ENCODE data around the gene EPN2.

Gene EPN2

DNA sequence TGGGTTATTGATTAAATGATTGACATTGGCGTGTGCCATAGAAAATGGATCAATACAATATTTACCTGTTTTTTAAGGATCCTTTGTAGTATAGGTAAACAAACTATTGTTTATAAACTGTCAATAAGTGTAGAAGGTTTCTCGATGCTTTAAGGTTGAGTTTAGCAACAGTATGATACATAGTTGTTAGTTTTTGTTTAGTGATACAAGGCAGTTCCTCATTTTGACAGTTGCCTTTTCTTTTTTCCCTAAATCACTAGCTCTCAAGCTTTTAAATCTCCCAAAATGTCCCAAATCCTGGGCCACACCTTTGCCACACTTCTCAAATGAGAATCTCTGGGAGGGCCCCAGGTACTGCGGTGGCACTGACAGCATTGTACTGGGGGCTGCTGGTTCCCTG, 57.3 kb downstream of the EPN2 start:
- DNase-seq (ENCODE audit: low read depth) = no peak

GRCh38 chr17:19295473-19296135, 58.4 kb downstream of the EPN2 start:
- no peak for DNase-seq (ENCODE audit: low read depth)

GRCh38 chr17:19296786-19297778, 59.9 kb downstream of the EPN2 start:
- no peak for DNase-seq (ENCODE audit: low read depth)

DNA sequence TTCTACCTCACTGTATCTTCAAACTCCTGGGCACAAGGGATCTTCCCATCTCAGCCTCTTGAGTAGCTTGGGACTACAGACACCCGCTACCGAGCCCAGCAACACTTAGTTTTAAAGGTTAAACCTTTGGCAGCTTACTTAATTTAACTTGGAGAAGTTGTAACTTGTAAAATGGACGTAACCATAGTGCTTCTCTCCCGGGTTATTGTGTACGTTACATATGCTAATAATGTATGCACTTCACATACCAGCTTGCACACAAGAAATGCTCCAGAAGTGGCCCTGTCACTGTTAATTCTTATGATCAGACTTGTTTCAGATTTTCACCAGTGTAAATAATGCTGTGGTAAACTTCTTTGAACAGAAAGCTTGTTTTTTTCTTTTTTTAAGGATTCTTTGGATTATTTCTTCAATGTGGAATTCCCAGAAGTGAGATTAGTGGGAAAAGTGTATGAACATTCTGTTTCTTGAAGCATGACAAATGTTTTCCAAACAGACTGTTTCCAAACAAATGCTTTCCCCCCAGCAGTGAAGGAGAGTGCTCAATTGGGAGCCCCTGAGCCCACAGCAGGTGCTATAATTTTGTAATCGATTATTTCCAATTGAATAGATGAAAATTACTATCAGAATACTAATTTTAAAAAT, 61.5 kb downstream of the EPN2 start:
- no peak for DNase-seq (ENCODE audit: low read depth)

- no peak for DNase-seq (ENCODE audit: low read depth)
These were observed 62.1 kb downstream of the EPN2 start for GRCh38 chr17:19299214-19299747.

DNA sequence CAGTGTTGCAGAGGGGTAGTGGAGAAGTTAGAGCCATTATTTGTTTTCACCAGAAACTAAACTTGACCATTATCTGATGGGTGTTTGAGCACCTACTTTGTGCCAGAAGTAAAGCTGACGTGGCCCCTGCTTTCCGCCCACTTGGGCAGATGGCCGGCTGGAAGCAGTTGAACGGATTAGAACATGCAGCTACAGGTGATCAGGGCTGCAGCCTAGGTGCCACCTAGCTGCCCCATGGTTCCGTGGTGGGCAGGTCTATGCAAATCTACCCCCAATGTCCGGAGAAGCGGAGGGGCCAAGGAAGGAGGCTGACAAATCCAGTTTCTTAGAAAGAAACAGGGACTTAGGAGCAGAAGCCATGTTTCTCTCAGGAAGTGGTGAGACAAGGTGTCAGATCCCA, 62.7 kb downstream of the EPN2 start:
- DNase-seq (ENCODE audit: low read depth) = no peak

DNA sequence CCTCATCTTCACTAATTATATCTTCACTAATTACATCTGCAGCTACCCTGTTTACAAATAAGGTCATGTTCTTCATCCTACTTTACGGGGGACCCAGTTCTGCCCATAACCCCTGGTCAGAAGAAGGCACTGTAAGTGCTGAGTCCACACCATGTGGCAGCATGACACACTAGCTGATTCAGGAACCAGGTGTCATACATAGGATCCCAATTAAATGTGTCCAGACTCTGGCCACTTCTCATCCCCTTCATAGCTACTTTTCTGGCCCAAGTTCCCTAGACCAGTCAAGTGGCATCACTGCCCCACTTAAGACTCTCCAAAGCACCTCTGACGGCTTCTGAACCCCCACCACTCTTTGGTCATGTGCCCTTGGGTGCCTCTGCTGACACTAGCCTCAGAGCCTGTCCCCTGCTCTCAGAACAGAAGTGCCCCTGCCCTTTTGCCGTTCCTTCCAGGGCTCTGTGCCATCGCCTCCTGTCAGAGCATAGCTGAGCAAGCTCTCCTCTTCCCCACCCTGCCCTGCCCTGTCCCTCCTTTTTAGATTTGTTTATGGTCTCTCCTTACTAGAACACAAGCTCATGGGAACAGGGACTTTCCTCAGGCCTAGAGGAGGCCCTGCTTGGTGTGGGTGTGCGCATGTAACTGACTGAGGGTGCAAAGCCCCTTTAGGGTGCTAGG, 64.2 kb downstream of the EPN2 start:
- no peak for DNase-seq (ENCODE audit: low read depth)

- DNase-seq (ENCODE audit: low read depth) = no peak
These were observed 64.8 kb downstream of the EPN2 start for GRCh38 chr17:19301973-19302372.

GRCh38 chr17:19302791-19303331, 65.7 kb downstream of the EPN2 start:
- no peak for DNase-seq (ENCODE audit: low read depth)

- no peak for DNase-seq (ENCODE audit: low read depth)
These were observed 66.2 kb downstream of the EPN2 start for GRCh38 chr17:19303367-19303776.

GRCh38 chr17:19304209-19304608, 67.0 kb downstream of the EPN2 start:
- DNase-seq (ENCODE audit: low read depth) = no peak

- DNase-seq (ENCODE audit: low read depth) = no peak
These were observed 67.6 kb downstream of the EPN2 start for GRCh38 chr17:19304751-19305150.

DNA sequence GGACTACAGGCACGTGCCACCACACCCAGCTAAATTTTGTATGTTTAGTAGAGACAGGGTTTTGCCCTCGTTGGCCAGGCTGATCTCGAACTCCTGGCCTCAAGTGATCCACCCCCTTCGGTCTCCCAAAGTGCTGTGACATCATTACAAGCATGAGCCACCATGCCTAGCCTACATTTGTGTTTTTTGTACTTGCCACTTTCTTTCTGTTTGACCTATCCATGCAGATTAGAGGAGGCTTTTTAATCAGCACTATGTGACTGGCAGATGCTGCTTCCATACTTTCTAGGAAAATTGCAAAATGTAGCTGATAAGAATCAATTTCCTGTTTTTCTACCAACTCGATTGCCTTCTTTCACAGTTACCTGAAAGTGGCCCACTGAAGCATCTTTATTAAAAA, 68.1 kb downstream of the EPN2 start:
- no peak for DNase-seq (ENCODE audit: low read depth)

DNA sequence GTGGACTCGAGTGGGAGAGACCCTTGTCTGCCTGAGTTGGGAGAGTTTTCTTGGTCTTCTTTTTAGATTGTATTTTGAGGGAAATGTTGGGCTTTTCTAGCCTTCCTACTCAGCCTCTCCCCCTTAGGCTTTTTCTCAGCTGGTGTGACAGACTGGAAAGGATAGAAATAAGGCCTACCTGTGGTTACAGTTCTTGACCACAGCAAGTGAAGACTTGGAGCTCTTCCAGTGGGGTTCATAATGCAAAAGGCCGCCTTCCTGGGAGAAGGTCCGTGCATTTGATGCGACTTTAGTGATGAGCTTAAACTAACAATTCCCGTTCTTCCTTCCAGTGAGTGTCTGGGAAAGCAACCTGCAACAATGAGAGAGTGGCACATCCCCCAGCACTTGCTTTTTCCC, 68.6 kb downstream of the EPN2 start:
- no peak for DNase-seq (ENCODE audit: low read depth)

DNA sequence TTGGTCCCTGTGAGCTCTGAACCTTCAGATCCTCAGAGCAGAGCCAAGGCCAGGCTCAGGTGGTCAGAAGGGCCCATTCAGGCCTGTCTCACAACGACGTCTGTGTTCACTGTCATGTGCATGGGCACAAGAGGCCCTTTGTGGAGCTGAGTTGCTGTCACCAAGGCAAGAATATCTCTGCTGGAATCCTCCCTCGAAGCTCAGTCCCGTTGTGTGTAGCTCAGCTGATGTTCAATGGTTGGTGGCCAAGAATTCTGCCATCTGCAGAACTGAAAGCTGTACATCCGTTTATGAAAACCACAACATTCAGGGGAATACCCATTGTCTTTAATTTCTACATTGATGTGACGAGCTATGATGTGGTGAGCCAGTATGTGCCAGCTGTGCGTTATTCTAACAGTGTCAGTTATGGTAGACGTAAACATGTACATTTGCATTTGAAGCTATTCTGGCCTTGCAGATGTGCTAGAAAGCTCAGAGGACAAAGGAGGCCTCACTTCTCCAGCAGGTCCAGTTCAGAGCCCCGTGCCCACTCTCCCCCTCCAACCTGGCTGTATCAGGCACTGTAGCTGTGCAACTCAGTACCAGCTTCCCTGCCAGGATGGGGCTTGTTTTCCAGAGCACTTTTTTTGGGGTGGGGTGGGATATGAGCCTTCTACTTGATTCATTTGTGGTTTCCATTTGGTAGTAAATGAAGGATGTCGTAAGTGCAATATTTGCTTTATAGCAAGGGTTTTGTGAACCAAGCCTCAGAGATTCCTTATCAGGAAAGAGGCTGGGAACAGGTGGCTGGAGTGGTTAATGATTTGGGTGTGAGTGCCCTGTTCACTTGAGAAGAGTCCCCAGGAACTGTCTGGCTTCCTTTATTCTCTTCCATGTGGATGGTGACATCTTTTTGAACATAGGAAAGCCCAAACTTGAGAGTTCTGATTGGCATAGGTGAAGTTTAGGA, 69.3 kb downstream of the EPN2 start:
- no peak for DNase-seq (ENCODE audit: low read depth)

DNA sequence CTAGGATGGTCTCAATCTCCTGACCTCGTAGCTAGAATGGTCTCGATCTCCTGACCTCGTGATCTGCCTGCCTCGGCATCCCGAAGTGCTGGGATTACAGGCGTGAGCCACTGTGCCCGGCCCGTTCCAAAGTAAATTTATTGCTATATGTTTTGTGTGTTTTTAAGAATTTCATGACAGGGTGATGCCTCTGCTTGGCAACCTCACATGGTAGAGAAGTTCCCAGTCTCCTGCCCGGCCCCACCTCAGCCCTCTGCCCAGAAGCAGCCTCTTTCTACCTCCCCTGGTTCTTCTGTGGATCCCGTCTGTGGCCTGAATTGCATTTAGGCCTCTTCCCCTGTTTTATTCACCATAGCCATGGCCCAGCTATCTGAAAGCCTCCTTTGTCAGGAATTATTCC, 70.4 kb downstream of the EPN2 start:
- no peak for DNase-seq (ENCODE audit: low read depth)

DNA sequence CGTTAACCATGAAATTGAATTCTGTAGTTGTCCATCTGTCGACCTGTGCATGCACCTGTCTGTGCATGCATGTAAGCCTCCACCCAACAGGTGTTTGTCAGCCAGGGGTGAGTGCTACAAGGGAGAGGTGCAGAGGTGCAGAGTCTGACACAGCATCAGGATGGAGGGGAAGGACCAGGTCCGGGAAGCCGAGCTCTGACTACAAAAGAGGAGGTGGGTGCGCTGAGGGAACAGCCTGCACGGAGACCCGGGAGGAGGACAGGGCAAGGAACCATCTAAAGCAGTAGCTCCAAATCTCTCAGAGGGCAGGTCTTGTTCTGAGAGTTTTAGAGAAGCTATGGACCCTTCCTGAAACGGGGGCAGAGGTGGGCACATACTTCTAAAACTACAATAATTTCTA, 71.2 kb downstream of the EPN2 start:
- DNase-seq (ENCODE audit: low read depth) = no peak

DNA sequence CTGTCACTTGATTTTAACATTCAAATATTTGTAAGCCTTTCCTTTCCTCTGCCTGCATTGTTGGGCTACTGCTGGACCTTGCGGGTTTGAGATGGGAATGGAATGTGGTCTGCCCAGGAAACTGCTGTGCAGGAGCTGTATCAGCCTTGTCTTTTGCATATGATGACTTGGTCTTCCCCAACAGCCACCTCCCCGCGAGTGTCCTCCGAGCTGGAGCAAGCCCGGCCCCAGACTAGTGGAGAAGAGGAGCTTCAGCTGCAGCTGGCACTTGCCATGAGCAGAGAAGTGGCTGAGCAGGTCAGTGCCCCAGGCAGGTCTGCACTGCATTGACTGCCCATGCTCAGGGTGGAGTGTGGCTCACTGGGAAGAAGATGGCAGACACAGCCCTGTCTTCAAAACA, 72.5 kb downstream of the EPN2 start:
- DNase-seq (ENCODE audit: low read depth) = no peak

GRCh38 chr17:19310151-19310550, 73.0 kb downstream of the EPN2 start:
- DNase-seq (ENCODE audit: low read depth) = no peak

- DNase-seq (ENCODE audit: low read depth) = no peak
These were observed 73.8 kb downstream of the EPN2 start for GRCh38 chr17:19311016-19311415.

All from activated gamma-delta T cell treated with anti-CD3 and anti-CD28 coated beads, Interleukin-2, amount 50 U/mL, for 16 hours (primary cell).